GM23338 (cell line): Measurements from ENCODE around the gene SUSD1. TPM values are rescaled to one million over a fixed set of nuclear protein-coding genes. Genes with fewer than 3 reads are reported as not detected.

Experiments
- ATAC-seq: fragments of 200-7000 bp; cut with Tn5 transposase; 3 replicates; pipeline ENCODE4 v1.9.1; 2020
- DNase-seq: peaks from one replicate; pipeline ENCODE4 v3.0.0-alpha.2; 2015; ENCODE audit warnings: low spot score
- H2AFZ ChIP-seq: fragments of 200-600 bp; sonication (generic); 2 replicates; pipeline ENCODE4 v1.8.0; 2016; ENCODE audit warnings: antibody characterized with exemption, mild to moderate bottlenecking, moderate library complexity
- H3F3A ChIP-seq: fragments of 200-600 bp; sonication (generic); replicated peaks from 2 replicates; pipeline ENCODE4 v1.8.0; 2017; ENCODE audit warnings: antibody characterized with exemption, mixed run types, low read depth
- H3K27ac ChIP-seq: fragments of 200-600 bp; sonication (generic); 2 replicates; pipeline ENCODE4 v1.6.1; 2016; ENCODE audit warnings: low read depth
- H3K27me3 ChIP-seq: fragments of 200-600 bp; sonication (generic); 2 replicates; pipeline ENCODE4 v1.8.0; 2016; ENCODE audit warnings: mild to moderate bottlenecking, mixed run types, moderate library complexity; ENCODE audit not compliant: insufficient read depth
- H3K36me3 ChIP-seq: fragments of 200-600 bp; sonication (generic); 2 replicates; pipeline ENCODE4 v1.8.0; 2016; ENCODE audit warnings: mild to moderate bottlenecking; ENCODE audit not compliant: insufficient read depth
- H3K4me1 ChIP-seq: fragments of 200-600 bp; sonication (generic); 2 replicates; pipeline ENCODE4 v1.8.0; 2016; ENCODE audit warnings: mild to moderate bottlenecking, moderate library complexity; ENCODE audit not compliant: insufficient read depth
- H3K4me2 ChIP-seq: fragments of 200-600 bp; sonication (generic); 2 replicates; pipeline ENCODE4 v1.7.1; 2017; ENCODE audit warnings: mixed run types
- H3K4me3 ChIP-seq: fragments of 200-600 bp; sonication (generic); 2 replicates; pipeline ENCODE4 v1.6.1; 2016; ENCODE audit warnings: mixed run types
- H3K79me2 ChIP-seq: fragments of 200-600 bp; sonication (generic); replicated peaks from 2 replicates; pipeline ENCODE4 v1.8.0; 2017; ENCODE audit warnings: mild to moderate bottlenecking; ENCODE audit not compliant: insufficient read depth
- H3K9me2 ChIP-seq: fragments of 200-600 bp; sonication (generic); 2 replicates; pipeline ENCODE4 v1.8.0; 2017; ENCODE audit not compliant: insufficient read depth
- H4K20me1 ChIP-seq: fragments of 200-600 bp; sonication (generic); replicated peaks from 2 replicates; pipeline ENCODE4 v1.8.0; 2017; ENCODE audit warnings: mild to moderate bottlenecking; ENCODE audit not compliant: insufficient read depth
- H3K27ac Mint-ChIP-seq: 2 replicates; pipeline ENCODE4 v1.8.0; 2020; ENCODE audit warnings: inconsistent platforms, mild to moderate bottlenecking, moderate library complexity, mixed read lengths
- H3K27me3 Mint-ChIP-seq: 3 replicates; pipeline ENCODE4 v1.8.0; 2022; ENCODE audit warnings: low read depth, mild to moderate bottlenecking, moderate library complexity, mixed read lengths, inconsistent platforms; ENCODE audit not compliant: insufficient read depth, poor library complexity
- H3K36me3 Mint-ChIP-seq: 3 replicates; pipeline ENCODE4 v1.8.0; 2021; ENCODE audit warnings: low read depth, mild to moderate bottlenecking, inconsistent platforms, moderate library complexity, mixed read lengths
- H3K4me1 Mint-ChIP-seq: 3 replicates; pipeline ENCODE4 v1.8.0; 2020; ENCODE audit warnings: mild to moderate bottlenecking, inconsistent platforms, mixed read lengths
- H3K4me3 Mint-ChIP-seq: 3 replicates; pipeline ENCODE4 v1.8.0; 2021; ENCODE audit warnings: moderate library complexity, mild to moderate bottlenecking, inconsistent platforms, mixed read lengths
- H3K9me3 Mint-ChIP-seq: 3 replicates; pipeline ENCODE4 v1.8.0; 2020; ENCODE audit warnings: moderate library complexity, mild to moderate bottlenecking, inconsistent platforms, mixed read lengths
- CREB1 ChIP-seq: fragments of 250-450 bp; sonication (Bioruptor Pico); IDR thresholded peaks from 2 replicates; pipeline ENCODE4 v1.5.0; 2020; ENCODE audit warnings: low read depth, mild to moderate bottlenecking, moderate library complexity
- EZH2 ChIP-seq: fragments of 200-600 bp; sonication (generic); IDR thresholded peaks from one replicate; pipeline ENCODE4 v1.8.0; 2017; ENCODE audit warnings: antibody characterized with exemption, mild to moderate bottlenecking, low read depth; ENCODE audit not compliant: unreplicated experiment
- EZH2phosphoT487 ChIP-seq: fragments of 200-600 bp; sonication (generic); IDR thresholded peaks from one replicate; pipeline ENCODE4 v1.8.1; 2018; ENCODE audit warnings: antibody characterized with exemption; ENCODE audit not compliant: unreplicated experiment
- JUNB ChIP-seq: IDR thresholded peaks from one replicate; pipeline ENCODE4 v1.6.1; 2016; ENCODE audit warnings: antibody characterized with exemption; ENCODE audit not compliant: unreplicated experiment
- NANOG ChIP-seq: IDR thresholded peaks from 2 replicates; pipeline ENCODE4 v1.6.1; 2016; ENCODE audit warnings: antibody characterized with exemption, borderline replicate concordance
- POLR2AphosphoS5 ChIP-seq: IDR thresholded peaks from 2 replicates; pipeline ENCODE4 v1.6.1; 2016; ENCODE audit warnings: antibody characterized with exemption, low read depth
- STAT1 ChIP-seq: IDR thresholded peaks from one replicate; pipeline ENCODE4 v1.6.1; 2016; ENCODE audit warnings: antibody characterized with exemption; ENCODE audit not compliant: unreplicated experiment
- ZNF114 ChIP-seq: fragments of 250-450 bp; sonication (Bioruptor Pico); IDR thresholded peaks from 2 replicates; pipeline ENCODE4 v1.5.0; 2020; ENCODE audit warnings: mild to moderate bottlenecking, moderate library complexity
- ZNF331 ChIP-seq: fragments of 250-450 bp; sonication (Bioruptor Pico); IDR thresholded peaks from 2 replicates; pipeline ENCODE4 v1.5.0; 2020; ENCODE audit warnings: low read depth, mild to moderate bottlenecking, moderate library complexity
- polyA plus RNA-seq: library from polyadenylated mRNA; unstranded; fragments of >200 nt; fragmentation: Nextera tagmentation; extraction: Ambion mirVana; gene quantifications from 2 replicates; pipeline ENCODE4 v1.2.1, GENCODE V29; 2016
- total RNA-seq: library from RNA; depleted of rRNA; stranded (reverse); fragments of >200 nt; shearing (Covaris generic); gene quantifications from 2 replicates; pipeline ENCODE4 v1.2.3, GENCODE V29; 2014
- TF ChIP-seq, protein P1 (sequence below): fragments of 250-450 bp; sonication (Bioruptor Pico); IDR thresholded peaks from 2 replicates; pipeline ENCODE4 v1.5.0; 2020; ENCODE audit warnings: mild to moderate bottlenecking, moderate library complexity
- TF ChIP-seq, protein P2 (sequence below): IDR thresholded peaks from 2 replicates; pipeline ENCODE4 v1.6.1; 2016; ENCODE audit warnings: antibody characterized with exemption
- TF ChIP-seq, protein P3 (sequence below), 2 experiments: fragments of 200-600 bp in 1 of 2; sonication (generic) in 1 of 2; conservative IDR thresholded peaks; 2 replicates each; pipeline versions ENCODE4 v1.5.1 to v1.6.1; 2016 to 2017; ENCODE audit warnings: antibody characterized with exemption in 2 of 2, low read depth in 2 of 2, mild to moderate bottlenecking in 2 of 2, moderate library complexity in 1 of 2
- TF ChIP-seq, protein P4 (sequence below): IDR thresholded peaks from one replicate; pipeline ENCODE4 v1.6.1; 2018; ENCODE audit warnings: antibody characterized with exemption; ENCODE audit not compliant: unreplicated experiment

SUSD1 gene
- total and polyA plus RNA-seq, 2 experiments from 2014 or later, result 1.2 to 6.4 TPM

DNA sequence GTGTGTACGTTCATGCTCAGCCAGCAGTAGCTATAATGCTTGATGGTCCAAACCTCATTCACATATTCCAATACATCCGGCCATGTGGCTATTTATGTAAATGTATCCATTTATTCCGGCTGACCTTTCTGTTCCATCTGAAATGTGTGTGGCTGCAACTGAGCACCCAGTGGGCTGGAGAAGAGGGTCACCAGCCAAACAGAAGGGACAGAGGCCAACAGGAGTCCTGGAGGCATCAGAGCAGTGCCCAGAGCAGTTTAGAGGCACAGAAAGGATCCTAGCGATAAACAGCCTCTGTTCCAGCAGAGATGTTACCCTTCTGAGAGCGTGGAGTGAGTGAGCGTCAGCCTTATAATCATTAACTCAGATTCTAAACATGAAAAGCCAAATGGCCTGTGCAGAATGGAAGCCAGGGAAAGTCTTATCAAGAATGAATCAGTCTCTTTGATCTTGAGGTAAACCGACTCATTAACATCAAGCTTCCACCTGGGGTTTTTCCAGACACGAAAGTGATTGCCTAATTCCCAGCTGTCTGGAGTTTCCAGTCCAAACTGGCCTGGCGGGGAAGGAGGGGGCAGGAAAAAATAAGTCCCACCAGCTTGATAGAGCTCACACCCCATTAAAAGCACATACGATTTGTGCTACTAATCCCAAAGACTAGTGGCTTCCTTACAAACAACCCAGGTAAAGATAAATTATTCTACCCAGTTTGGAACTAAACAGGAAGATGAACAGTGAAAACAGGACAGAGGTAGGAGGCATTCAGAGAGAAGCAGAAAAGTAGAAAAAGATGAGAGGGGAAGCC is 55.7 kb downstream of the SUSD1 start:
- Mint-ChIP-seq H3K36me3 (no peaks in the 10 kb centered on the region), H3K27me3 (no peaks in the 10 kb centered on the region), H3K27ac (peak overlapping the region; percentile 33), H3K4me1 (peaks cover 21% of the 10 kb centered on the region), H3K9me3 (no peaks in the 10 kb centered on the region), H3K4me3 (no peak overlapping the region)
- H4K20me1 ChIP-seq, result no peaks in the 10 kb centered on the region; the same call in 1 of the 2 replicates
- H3K27me3 ChIP-seq, result no peaks in the 10 kb centered on the region
- no peak for TF ChIP-seq EZH2phosphoT487
- no peak for TF ChIP-seq CREB1 (CRISPR knock-in tag)
- TF ChIP-seq STAT1, result no peak
- no peak for TF ChIP-seq ZNF114 (CRISPR knock-in tag)
- no peak for TF ChIP-seq ZNF331 (CRISPR knock-in tag)
- TF ChIP-seq, protein P1, sequence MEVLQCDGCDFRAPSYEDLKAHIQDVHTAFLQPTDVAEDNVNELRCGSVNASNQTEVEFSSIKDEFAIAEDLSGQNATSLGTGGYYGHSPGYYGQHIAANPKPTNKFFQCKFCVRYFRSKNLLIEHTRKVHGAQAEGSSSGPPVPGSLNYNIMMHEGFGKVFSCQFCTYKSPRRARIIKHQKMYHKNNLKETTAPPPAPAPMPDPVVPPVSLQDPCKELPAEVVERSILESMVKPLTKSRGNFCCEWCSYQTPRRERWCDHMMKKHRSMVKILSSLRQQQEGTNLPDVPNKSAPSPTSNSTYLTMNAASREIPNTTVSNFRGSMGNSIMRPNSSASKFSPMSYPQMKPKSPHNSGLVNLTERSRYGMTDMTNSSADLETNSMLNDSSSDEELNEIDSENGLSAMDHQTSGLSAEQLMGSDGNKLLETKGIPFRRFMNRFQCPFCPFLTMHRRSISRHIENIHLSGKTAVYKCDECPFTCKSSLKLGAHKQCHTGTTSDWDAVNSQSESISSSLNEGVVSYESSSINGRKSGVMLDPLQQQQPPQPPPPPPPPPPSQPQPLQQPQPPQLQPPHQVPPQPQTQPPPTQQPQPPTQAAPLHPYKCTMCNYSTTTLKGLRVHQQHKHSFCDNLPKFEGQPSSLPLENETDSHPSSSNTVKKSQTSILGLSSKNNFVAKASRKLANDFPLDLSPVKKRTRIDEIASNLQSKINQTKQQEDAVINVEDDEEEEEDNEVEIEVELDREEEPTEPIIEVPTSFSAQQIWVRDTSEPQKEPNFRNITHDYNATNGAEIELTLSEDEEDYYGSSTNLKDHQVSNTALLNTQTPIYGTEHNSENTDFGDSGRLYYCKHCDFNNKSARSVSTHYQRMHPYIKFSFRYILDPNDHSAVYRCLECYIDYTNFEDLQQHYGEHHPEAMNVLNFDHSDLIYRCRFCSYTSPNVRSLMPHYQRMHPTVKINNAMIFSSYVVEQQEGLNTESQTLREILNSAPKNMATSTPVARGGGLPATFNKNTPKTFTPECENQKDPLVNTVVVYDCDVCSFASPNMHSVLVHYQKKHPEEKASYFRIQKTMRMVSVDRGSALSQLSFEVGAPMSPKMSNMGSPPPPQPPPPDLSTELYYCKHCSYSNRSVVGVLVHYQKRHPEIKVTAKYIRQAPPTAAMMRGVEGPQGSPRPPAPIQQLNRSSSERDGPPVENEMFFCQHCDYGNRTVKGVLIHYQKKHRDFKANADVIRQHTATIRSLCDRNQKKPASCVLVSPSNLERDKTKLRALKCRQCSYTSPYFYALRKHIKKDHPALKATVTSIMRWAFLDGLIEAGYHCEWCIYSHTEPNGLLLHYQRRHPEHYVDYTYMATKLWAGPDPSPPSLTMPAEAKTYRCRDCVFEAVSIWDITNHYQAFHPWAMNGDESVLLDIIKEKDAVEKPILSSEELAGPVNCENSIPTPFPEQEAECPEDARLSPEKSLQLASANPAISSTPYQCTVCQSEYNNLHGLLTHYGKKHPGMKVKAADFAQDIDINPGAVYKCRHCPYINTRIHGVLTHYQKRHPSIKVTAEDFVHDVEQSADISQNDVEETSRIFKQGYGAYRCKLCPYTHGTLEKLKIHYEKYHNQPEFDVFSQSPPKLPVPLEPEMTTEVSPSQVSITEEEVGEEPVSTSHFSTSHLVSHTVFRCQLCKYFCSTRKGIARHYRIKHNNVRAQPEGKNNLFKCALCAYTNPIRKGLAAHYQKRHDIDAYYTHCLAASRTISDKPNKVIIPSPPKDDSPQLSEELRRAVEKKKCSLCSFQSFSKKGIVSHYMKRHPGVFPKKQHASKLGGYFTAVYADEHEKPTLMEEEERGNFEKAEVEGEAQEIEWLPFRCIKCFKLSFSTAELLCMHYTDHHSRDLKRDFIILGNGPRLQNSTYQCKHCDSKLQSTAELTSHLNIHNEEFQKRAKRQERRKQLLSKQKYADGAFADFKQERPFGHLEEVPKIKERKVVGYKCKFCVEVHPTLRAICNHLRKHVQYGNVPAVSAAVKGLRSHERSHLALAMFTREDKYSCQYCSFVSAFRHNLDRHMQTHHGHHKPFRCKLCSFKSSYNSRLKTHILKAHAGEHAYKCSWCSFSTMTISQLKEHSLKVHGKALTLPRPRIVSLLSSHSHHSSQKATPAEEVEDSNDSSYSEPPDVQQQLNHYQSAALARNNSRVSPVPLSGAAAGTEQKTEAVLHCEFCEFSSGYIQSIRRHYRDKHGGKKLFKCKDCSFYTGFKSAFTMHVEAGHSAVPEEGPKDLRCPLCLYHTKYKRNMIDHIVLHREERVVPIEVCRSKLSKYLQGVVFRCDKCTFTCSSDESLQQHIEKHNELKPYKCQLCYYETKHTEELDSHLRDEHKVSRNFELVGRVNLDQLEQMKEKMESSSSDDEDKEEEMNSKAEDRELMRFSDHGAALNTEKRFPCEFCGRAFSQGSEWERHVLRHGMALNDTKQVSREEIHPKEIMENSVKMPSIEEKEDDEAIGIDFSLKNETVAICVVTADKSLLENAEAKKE (CRISPR knock-in tag), result no peak
- TF ChIP-seq, protein P2, sequence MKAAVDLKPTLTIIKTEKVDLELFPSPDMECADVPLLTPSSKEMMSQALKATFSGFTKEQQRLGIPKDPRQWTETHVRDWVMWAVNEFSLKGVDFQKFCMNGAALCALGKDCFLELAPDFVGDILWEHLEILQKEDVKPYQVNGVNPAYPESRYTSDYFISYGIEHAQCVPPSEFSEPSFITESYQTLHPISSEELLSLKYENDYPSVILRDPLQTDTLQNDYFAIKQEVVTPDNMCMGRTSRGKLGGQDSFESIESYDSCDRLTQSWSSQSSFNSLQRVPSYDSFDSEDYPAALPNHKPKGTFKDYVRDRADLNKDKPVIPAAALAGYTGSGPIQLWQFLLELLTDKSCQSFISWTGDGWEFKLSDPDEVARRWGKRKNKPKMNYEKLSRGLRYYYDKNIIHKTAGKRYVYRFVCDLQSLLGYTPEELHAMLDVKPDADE, result no peak
- TF ChIP-seq EZH2, result no peak
- no peak for TF ChIP-seq JUNB
- no peak for TF ChIP-seq POLR2AphosphoS5
- TF ChIP-seq NANOG, result no peak
- TF ChIP-seq, protein P3, sequence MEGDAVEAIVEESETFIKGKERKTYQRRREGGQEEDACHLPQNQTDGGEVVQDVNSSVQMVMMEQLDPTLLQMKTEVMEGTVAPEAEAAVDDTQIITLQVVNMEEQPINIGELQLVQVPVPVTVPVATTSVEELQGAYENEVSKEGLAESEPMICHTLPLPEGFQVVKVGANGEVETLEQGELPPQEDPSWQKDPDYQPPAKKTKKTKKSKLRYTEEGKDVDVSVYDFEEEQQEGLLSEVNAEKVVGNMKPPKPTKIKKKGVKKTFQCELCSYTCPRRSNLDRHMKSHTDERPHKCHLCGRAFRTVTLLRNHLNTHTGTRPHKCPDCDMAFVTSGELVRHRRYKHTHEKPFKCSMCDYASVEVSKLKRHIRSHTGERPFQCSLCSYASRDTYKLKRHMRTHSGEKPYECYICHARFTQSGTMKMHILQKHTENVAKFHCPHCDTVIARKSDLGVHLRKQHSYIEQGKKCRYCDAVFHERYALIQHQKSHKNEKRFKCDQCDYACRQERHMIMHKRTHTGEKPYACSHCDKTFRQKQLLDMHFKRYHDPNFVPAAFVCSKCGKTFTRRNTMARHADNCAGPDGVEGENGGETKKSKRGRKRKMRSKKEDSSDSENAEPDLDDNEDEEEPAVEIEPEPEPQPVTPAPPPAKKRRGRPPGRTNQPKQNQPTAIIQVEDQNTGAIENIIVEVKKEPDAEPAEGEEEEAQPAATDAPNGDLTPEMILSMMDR (conservative IDR thresholded peaks at IDR 0.05; ENCODE audit: low read depth in 2 of 2), result no peak
- TF ChIP-seq, protein P4, sequence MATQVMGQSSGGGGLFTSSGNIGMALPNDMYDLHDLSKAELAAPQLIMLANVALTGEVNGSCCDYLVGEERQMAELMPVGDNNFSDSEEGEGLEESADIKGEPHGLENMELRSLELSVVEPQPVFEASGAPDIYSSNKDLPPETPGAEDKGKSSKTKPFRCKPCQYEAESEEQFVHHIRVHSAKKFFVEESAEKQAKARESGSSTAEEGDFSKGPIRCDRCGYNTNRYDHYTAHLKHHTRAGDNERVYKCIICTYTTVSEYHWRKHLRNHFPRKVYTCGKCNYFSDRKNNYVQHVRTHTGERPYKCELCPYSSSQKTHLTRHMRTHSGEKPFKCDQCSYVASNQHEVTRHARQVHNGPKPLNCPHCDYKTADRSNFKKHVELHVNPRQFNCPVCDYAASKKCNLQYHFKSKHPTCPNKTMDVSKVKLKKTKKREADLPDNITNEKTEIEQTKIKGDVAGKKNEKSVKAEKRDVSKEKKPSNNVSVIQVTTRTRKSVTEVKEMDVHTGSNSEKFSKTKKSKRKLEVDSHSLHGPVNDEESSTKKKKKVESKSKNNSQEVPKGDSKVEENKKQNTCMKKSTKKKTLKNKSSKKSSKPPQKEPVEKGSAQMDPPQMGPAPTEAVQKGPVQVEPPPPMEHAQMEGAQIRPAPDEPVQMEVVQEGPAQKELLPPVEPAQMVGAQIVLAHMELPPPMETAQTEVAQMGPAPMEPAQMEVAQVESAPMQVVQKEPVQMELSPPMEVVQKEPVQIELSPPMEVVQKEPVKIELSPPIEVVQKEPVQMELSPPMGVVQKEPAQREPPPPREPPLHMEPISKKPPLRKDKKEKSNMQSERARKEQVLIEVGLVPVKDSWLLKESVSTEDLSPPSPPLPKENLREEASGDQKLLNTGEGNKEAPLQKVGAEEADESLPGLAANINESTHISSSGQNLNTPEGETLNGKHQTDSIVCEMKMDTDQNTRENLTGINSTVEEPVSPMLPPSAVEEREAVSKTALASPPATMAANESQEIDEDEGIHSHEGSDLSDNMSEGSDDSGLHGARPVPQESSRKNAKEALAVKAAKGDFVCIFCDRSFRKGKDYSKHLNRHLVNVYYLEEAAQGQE, result no peak
- no peak overlapping the region for H3K27ac ChIP-seq
- H3F3A ChIP-seq, result no peaks in the 10 kb centered on the region
- no peak overlapping the region for H2AFZ ChIP-seq
- DNase-seq (no peak), ATAC-seq (no peak)
- no peak overlapping the region for H3K4me3 ChIP-seq
- no peak overlapping the region for H3K4me2 ChIP-seq
- peaks cover 9% of the 10 kb centered on the region for H3K4me1 ChIP-seq
- H3K79me2 ChIP-seq, result no peaks in the 10 kb centered on the region
- H3K36me3 ChIP-seq, result no peaks in the 10 kb centered on the region
- no peaks in the 10 kb centered on the region for H3K9me2 ChIP-seq
